Measurements from ENCODE around the gene KIAA0513. TPM values are rescaled to one million over a fixed set of nuclear protein-coding genes. Genes with fewer than 3 reads are reported as not detected.
A peak's percentile ranks its signal among the peaks of the same experiment; 100 is the strongest.

KIAA0513 gene
- total and polyA plus RNA-seq, 2 donors (not counting 1 experiment from before 2014, with no cell fraction given), result 11.7 to 22.3 TPM

- Histone ChIP-seq H3K79me2 (ENCODE audit: control insufficient read depth, insufficient read depth, low read length) (no peaks in the 10 kb centered on the region), H3K4me3 (replicated peaks in 1 of 4; ENCODE audit: control extremely low read depth in 1 of 4, insufficient read depth in 1 of 4, low read depth in 3 of 4, low read length in 4 of 4) (no peak overlapping the region), H2AFZ (ENCODE audit: low read length) (no peak overlapping the region), H3K9me3 (ENCODE audit: control insufficient read depth, insufficient read depth, low read depth, low read length) (no peaks in the 10 kb centered on the region), H3K36me3 (ENCODE audit: control insufficient read depth, insufficient read depth, low read length) (no peaks in the 10 kb centered on the region), H3K27ac (ENCODE audit: insufficient read depth, low read length) (no peak overlapping the region), H3K4me2 (ENCODE audit: extremely low read depth, insufficient read depth, low read length) (no peak overlapping the region), H3K9ac (ENCODE audit: insufficient read depth, low read length) (no peak overlapping the region), H4K20me1 (ENCODE audit: control insufficient read depth, extremely low read depth, insufficient read depth, low read length) (no peaks in the 10 kb centered on the region), H3K27me3 (ENCODE audit: control insufficient read depth, insufficient read depth, low read length) (no peaks in the 10 kb centered on the region), H3K4me1 (ENCODE audit: control insufficient read depth, extremely low read depth, insufficient read depth, low read length) (peaks cover 14% of the 10 kb centered on the region)
- DNase-seq (ENCODE audit: low read depth in 2 of 2), result no peak
- TF ChIP-seq CTCF (conservative IDR thresholded peaks at IDR 0.05 in 1 of 2, IDR thresholded peaks at IDR 0.05 in 1 of 2; ENCODE audit: low read depth in 1 of 2, low read length in 2 of 2), result no peak
- TF ChIP-seq EZH2 (IDR thresholded peaks at IDR 0.05; ENCODE audit: low read length, missing control alignments), result no peak
These were observed 100.7 kb downstream of the KIAA0513 start for GRCh38 chr16:85128079-85128837.

GRCh38 chr16:85129876-85130704, 102.5 kb downstream of the KIAA0513 start:
- Histone ChIP-seq H3K9me3 (ENCODE audit: control insufficient read depth, insufficient read depth, low read depth, low read length) (no peaks in the 10 kb centered on the region), H2AFZ (ENCODE audit: low read length) (peak overlapping the region; percentile 58), H3K4me1 (ENCODE audit: control insufficient read depth, extremely low read depth, insufficient read depth, low read length) (peaks cover 14% of the 10 kb centered on the region), H3K27me3 (ENCODE audit: control insufficient read depth, insufficient read depth, low read length) (no peaks in the 10 kb centered on the region), H3K79me2 (ENCODE audit: control insufficient read depth, insufficient read depth, low read length) (no peaks in the 10 kb centered on the region), H3K4me2 (ENCODE audit: extremely low read depth, insufficient read depth, low read length) (peak overlapping the region; percentile 54), H3K36me3 (ENCODE audit: control insufficient read depth, insufficient read depth, low read length) (no peaks in the 10 kb centered on the region), H3K27ac (ENCODE audit: insufficient read depth, low read length) (peak overlapping the region; percentile 68), H3K4me3 (replicated peaks in 1 of 4; ENCODE audit: control extremely low read depth in 1 of 4, insufficient read depth in 1 of 4, low read depth in 3 of 4, low read length in 4 of 4) (no peak overlapping the region), H3K9ac (ENCODE audit: insufficient read depth, low read length) (no peak overlapping the region), H4K20me1 (ENCODE audit: control insufficient read depth, extremely low read depth, insufficient read depth, low read length) (no peaks in the 10 kb centered on the region)
- DNase-seq (ENCODE audit: low read depth in 2 of 2), result peak in 1 of 2 donors; percentile 67
- TF ChIP-seq EZH2 (IDR thresholded peaks at IDR 0.05; ENCODE audit: low read length, missing control alignments) (no peak), CTCF (conservative IDR thresholded peaks at IDR 0.05 in 1 of 2, IDR thresholded peaks at IDR 0.05 in 1 of 2; ENCODE audit: low read depth in 1 of 2, low read length in 2 of 2) (no peak)

GRCh38 chr16:85130705-85131028, 103.1 kb downstream of the KIAA0513 start:
- no peak overlapping the region for H3K9ac ChIP-seq (ENCODE audit: insufficient read depth, low read length)
- no peak for TF ChIP-seq CTCF (conservative IDR thresholded peaks at IDR 0.05 in 1 of 2, IDR thresholded peaks at IDR 0.05 in 1 of 2; ENCODE audit: low read depth in 1 of 2, low read length in 2 of 2)
- TF ChIP-seq EZH2 (IDR thresholded peaks at IDR 0.05; ENCODE audit: low read length, missing control alignments), result no peak
- H3K4me1 ChIP-seq (ENCODE audit: control insufficient read depth, extremely low read depth, insufficient read depth, low read length), result peaks cover 17% of the 10 kb centered on the region
- no peaks in the 10 kb centered on the region for H3K36me3 ChIP-seq (ENCODE audit: control insufficient read depth, insufficient read depth, low read length)
- H3K79me2 ChIP-seq (ENCODE audit: control insufficient read depth, insufficient read depth, low read length), result no peaks in the 10 kb centered on the region
- H3K4me2 ChIP-seq (ENCODE audit: extremely low read depth, insufficient read depth, low read length), result peak overlapping the region; percentile 54
- H3K4me3 ChIP-seq (replicated peaks in 1 of 4; ENCODE audit: control extremely low read depth in 1 of 4, insufficient read depth in 1 of 4, low read depth in 3 of 4, low read length in 4 of 4), result no peak overlapping the region
- no peaks in the 10 kb centered on the region for H4K20me1 ChIP-seq (ENCODE audit: control insufficient read depth, extremely low read depth, insufficient read depth, low read length)
- DNase-seq (ENCODE audit: low read depth in 2 of 2), result no peak
- H3K27ac ChIP-seq (ENCODE audit: insufficient read depth, low read length), result peak overlapping the region; percentile 68
- H2AFZ ChIP-seq (ENCODE audit: low read length), result peak overlapping the region; percentile 58
- H3K27me3 ChIP-seq (ENCODE audit: control insufficient read depth, insufficient read depth, low read length), result no peaks in the 10 kb centered on the region
- H3K9me3 ChIP-seq (ENCODE audit: control insufficient read depth, insufficient read depth, low read depth, low read length), result no peaks in the 10 kb centered on the region

All from fibroblast of lung (primary cell).